Erythroblast (primary cell): ENCODE measurements around the gene FAM237B.
"Not testable (repeated sequence)": the region's sequence is repeated elsewhere in the genome, so short reads cannot be mapped to it uniquely, and the experiment has no call there.

ENCODE experiments used
- DNase-seq, 2 experiments: peaks; one replicate each; lab custom pipeline; 2025; lab: John Stamatoyannopoulos, UW
- GATA1 ChIP-seq: IDR thresholded peaks from 2 replicates; pipeline ENCODE4 v1.6.1; 2011; ENCODE audit warnings: low read depth, mild to moderate bottlenecking, control low read depth, low read length, moderate library complexity
- POLR2A ChIP-seq: IDR thresholded peaks from 2 replicates; pipeline ENCODE4 v1.6.1; 2011; ENCODE audit warnings: mild to moderate bottlenecking, low read length

The FAM237B gene

GRCh38 chr7:90320801-90321494 lies at the start of gene FAM237B:
FAM237B (minus strand) TSS chr7:90321304; CDS start chr7:90319748, 1,556 bp downstream.
- no peak for DNase-seq
- TF ChIP-seq GATA1 (no peak), POLR2A (no peak)

DNA sequence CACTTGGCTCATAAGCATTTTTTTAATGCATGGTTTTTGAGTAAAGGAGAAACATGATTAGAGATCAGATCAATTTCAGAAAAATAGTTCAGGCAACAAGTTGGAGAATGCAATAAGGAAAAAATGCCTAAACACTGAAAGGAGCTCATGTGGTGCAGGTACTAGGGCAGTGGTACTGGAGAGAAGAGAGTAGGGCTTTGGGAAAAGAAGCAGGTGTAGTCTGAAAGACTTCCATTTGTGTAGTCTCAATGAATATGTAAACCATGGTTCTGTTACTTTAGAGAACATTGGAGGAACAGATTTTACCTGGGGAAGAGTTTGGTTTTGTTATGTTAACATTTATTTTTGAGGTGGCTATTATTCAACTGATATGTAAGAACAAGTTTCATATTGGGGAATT lies 30.9 kb upstream of the FAM237B start:
- no peak for TF ChIP-seq POLR2A
- no peak for TF ChIP-seq GATA1
- DNase-seq: no peak

DNA sequence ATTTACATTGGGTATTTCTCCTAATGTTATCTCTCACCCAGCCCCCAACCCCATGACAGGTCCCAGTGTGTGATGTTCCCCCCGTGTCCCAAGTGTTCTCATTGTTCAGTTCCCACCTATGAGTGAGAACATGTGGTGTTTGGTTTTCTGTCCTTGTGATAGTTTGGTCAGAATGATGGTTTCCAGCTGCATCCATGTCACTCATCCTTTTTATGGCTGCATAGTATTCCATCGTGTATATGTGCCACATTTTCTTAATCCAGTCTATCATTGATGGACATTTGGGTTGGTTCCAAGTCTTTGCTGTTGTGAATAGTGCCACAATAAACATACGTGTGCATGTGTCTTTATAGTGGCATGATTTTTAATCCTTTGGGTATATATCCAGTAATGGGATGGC lies 28.9 kb upstream of the FAM237B start:
- not testable (repeated sequence) for DNase-seq

DNA sequence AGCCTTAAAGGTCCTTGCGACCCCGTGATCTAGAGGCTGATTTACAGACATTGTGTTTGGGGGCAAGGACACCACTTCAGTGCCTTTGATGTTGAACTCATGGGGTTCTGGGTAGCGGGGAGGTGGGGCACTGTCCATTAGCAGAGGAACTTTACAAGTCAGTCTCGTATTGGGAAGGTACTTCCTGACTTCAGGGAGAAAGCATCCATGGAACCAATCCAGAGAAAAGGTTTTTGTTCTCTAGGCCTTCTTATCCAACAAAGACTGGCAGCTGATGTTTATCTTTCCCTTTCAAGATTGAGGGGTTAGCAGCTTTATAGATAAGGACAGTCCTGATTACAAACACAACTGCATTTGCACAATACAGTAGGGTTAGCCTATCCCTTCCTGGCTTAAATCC lies 28.2 kb upstream of the FAM237B start:
- no peak for DNase-seq
- no peak for TF ChIP-seq POLR2A
- TF ChIP-seq GATA1: no peak

- TF ChIP-seq GATA1: no peak
- TF ChIP-seq POLR2A: no peak
- DNase-seq: no peak
These were observed 26.7 kb upstream of the FAM237B start for GRCh38 chr7:90347759-90348158.

DNA sequence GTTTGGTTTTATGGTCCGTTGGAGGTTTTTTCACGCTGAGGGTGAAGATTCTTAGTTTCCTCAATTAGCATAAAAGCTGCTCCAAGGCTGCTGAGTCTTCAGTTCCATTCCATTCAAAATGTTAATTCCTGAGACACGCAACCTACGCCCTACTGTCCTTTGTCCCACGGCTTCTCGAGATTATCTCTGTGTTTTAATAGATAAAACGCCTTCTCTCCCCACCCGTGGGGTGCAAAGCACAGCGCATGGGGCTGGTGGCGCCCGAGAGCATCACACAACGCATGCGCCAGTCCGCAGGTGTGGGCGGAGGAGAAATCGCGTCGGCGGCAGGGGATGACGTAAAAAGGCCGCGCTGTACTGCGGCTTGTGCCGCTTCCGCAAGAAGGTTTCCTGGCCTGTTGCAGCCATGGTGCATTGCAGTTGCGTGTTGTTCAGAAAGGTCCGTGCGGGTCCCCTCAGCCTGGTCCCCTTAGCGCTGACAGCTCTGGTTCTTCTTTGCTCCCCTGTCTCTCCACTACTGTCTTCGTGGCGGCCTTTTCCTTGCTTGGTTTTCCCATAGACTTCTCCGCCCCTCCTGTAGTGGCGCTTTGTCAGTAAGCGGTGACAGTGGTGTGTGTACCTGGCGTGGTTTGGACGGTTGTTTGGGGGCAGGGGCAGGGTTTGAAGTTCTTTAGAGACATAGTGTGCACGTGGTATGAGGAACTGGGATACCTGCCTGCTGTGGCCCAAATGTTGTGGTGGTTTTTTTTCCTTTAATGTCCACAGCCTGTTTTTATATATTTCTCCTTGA lies 25.4 kb upstream of the FAM237B start, which contains the start of gene GTPBP10:
Gene GTPBP10 (plus strand): TSS at position 381 of the 790 bp plus-strand sequence. CDS start 26 bp downstream, at position 407.
- DNase-seq: peak; percentile 97 to 98
- TF ChIP-seq POLR2A (peak; percentile 97), GATA1 (no peak)

DNA sequence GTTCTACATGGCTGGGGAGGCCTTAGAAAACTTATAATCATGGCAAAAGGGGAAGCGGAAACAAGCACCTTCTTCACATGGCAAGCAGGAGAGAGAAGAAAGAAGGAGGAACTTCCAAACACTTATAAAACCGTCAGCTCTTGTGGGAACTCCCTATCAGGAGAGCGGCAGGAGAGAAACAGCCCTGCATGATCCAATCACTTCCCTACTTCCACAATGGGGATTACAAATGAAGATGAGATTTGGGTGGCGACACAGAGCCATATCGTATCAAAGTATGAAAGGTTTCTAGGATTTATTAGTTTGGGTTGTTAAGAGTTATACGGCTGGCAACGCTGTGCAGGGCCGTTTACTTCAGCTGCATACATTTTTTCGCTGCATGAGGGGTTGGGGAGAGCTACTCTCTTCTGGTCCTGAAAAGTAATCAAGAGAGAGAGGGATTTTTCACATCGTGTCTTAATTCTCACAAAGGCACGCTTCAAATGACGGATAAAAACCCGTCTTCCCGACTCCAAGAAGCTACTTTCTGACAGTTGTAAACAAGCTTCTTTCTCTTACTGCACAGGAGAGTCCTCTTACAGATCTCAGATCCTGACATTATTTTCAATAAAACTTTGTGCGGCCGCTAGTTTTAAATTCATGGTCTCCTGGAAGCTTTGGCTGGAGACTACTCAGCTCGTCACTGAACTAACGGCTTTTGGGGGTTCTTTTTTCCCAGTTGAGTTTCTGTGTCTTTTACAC lies 24.7 kb upstream of the FAM237B start:
- no peak for TF ChIP-seq GATA1
- TF ChIP-seq POLR2A: no peak
- peak in 1 of 2 experiments; percentile 57 for DNase-seq

- DNase-seq: no peak
- TF ChIP-seq GATA1 (no peak), POLR2A (no peak)
These were observed 23.9 kb upstream of the FAM237B start for GRCh38 chr7:90345016-90345415.

GRCh38 chr7:90337106-90337505 lies 16.0 kb upstream of the FAM237B start:
- no peak for DNase-seq
- TF ChIP-seq GATA1 (no peak), POLR2A (no peak)

DNA sequence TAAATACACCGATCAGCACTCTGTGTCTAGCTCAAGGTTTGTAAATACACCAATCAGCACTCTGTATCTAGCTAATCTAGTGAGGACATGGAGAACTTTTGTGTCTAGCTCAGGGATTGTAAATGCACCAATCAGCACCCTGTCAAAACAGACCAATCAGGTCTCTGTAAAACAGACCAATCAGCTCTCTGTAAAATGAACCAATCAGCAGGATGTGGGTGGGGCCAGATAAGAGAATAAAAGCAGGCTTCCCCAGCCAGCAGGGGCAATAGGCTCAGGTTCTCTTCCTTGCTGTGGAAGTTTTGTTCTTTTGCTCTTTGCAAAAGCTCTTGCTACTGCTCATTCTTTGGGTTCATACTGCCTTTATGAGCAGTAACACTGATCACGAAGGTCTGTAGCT lies 13.8 kb upstream of the FAM237B start:
- DNase-seq: not testable (repeated sequence)

DNA sequence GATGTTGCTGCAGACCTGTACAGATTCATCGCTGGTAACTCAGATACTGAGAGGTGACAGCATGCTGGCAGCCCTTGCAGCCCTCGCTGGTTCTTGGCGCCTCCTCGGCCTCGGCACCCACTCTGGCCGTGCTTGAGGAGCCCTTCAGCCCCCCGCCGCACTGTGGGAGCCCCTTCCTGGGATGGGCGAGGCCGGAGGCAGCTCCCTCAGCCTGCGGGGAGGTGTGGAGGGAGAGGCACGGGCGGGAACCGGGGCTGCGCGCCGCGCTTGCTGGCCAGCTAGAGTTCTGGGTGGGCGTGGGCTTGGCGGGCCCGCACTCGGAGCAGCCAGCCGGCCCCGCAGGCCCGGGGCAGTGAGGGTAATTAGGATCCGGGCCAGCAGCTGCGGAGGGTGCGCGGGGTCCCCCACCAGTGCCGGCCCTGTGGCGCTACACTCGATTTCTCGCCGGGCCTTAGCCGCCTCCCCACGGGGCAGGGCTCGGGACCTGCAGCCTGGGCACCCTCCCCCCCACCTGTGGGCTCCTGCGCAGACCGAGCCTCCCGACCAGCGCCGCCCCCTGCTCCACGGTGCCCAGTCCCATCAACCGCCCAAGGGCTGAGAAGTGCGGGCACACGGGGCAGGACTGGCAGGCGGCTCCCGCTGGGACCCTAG lies 13.2 kb upstream of the FAM237B start:
- TF ChIP-seq POLR2A: no peak
- TF ChIP-seq GATA1: no peak
- DNase-seq: no peak

GRCh38 chr7:90326500-90326899 lies 5.4 kb upstream of the FAM237B start:
- TF ChIP-seq GATA1: no peak
- TF ChIP-seq POLR2A: no peak
- no peak for DNase-seq

DNA sequence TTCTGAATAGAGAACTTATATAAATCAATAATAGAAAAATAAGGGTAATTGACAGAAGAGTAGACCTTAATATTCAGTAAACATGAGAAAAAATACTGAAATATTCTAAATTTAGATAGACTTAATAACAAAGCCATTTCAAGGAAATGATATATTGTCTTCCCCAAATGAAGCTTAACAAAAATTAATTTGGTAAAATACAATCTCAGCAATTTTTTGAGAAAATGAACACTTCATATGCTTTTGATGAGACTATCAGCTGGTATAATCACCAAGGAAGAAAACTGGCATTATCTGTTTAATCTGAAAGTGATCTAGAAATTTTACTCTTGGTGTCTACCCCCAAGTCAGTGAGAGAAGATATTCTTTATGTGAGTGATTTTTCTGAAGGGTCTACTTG lies 1.7 kb upstream of the FAM237B start:
- no peak for TF ChIP-seq GATA1
- TF ChIP-seq POLR2A: no peak
- DNase-seq: no peak

DNA sequence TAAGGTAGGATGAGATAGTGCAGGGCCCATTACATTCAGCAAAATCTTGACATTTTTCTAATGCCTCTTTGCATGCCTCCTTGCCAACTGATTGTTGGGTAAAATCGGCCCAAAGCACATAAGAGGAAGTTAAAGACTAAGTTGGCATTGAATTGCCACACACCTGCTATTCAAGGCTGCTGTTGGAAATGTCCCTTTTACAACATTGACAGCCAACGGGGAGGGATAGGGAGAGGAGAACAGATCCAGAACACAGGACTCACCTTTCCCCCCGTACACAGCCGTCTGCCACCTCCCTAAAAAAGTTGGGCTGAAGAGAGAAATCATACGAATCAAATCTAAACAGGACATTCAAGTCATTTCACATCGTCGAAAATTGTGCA lies 695 bp downstream of the FAM237B start:
- no peak for DNase-seq

More for the DNA sequence above, 695 bp downstream of the FAM237B start:
- TF ChIP-seq GATA1 (no peak), POLR2A (no peak)
